ENCODE results near the gene COL4A3. TPM values are rescaled to one million over a fixed set of nuclear protein-coding genes. Genes with fewer than 3 reads are reported as not detected.

The COL4A3 gene
- polyA plus RNA-seq, 1 donor from 2014 or later, result 0.10 TPM

- H4K20me1 ChIP-seq (ENCODE audit: insufficient read depth), result no peaks in the 10 kb centered on the region
- H3K4me3 ChIP-seq (ENCODE audit: low read length), result no peak overlapping the region
- no peaks in the 10 kb centered on the region for H3F3A ChIP-seq (ENCODE audit: insufficient read depth, low read length, poor library complexity, severe bottlenecking)
- H3K36me3 ChIP-seq (ENCODE audit: insufficient read depth, low read length), result no peaks in the 10 kb centered on the region
- H3K4me2 ChIP-seq (ENCODE audit: low read length), result no peak overlapping the region
- H3K27ac ChIP-seq (ENCODE audit: low read length), result no peak overlapping the region
- no peak for TF ChIP-seq RAD21 (conservative IDR thresholded peaks at IDR 0.05)
- H3K9me2 ChIP-seq (ENCODE audit: insufficient read depth, low read length), result no peaks in the 10 kb centered on the region
- no peak overlapping the region for H2AFZ ChIP-seq (ENCODE audit: low read depth, low read length)
- H3K9me3 ChIP-seq (ENCODE audit: low read length), result no peaks in the 10 kb centered on the region
- no peaks in the 10 kb centered on the region for H3K27me3 ChIP-seq (ENCODE audit: insufficient read depth, low read depth, low read length)
- H3K9ac ChIP-seq (ENCODE audit: low read length), result no peak overlapping the region
- no peaks in the 10 kb centered on the region for H3K79me2 ChIP-seq (replicated peaks; ENCODE audit: insufficient read depth, low read length)
Measured at GRCh38 chr2:227349989-227350612, 185.7 kb downstream of the COL4A3 start.

- no peak overlapping the region for H3K27ac ChIP-seq (ENCODE audit: low read length)
- TF ChIP-seq EZH2 (IDR thresholded peaks at IDR 0.05; ENCODE audit: borderline replicate concordance, insufficient read depth, low read length, poor library complexity, severe bottlenecking) (no peak), SMC3 (conservative IDR thresholded peaks at IDR 0.05; ENCODE audit: poor library complexity) (no peak), RAD21 (conservative IDR thresholded peaks at IDR 0.05) (no peak), TAF1 (IDR thresholded peaks at IDR 0.05; ENCODE audit: low read depth) (no peak), POLR2AphosphoS5 (IDR thresholded peaks at IDR 0.05) (no peak), EP300 (conservative IDR thresholded peaks at IDR 0.05; ENCODE audit: poor library complexity, severe bottlenecking) (no peak), MXI1 (conservative IDR thresholded peaks at IDR 0.05; ENCODE audit: poor library complexity, severe bottlenecking) (no peak)
- TF ChIP-seq, protein P1, sequence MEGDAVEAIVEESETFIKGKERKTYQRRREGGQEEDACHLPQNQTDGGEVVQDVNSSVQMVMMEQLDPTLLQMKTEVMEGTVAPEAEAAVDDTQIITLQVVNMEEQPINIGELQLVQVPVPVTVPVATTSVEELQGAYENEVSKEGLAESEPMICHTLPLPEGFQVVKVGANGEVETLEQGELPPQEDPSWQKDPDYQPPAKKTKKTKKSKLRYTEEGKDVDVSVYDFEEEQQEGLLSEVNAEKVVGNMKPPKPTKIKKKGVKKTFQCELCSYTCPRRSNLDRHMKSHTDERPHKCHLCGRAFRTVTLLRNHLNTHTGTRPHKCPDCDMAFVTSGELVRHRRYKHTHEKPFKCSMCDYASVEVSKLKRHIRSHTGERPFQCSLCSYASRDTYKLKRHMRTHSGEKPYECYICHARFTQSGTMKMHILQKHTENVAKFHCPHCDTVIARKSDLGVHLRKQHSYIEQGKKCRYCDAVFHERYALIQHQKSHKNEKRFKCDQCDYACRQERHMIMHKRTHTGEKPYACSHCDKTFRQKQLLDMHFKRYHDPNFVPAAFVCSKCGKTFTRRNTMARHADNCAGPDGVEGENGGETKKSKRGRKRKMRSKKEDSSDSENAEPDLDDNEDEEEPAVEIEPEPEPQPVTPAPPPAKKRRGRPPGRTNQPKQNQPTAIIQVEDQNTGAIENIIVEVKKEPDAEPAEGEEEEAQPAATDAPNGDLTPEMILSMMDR (IDR thresholded peaks at IDR 0.05; ENCODE audit: poor library complexity, severe bottlenecking), result no peak
- TF ChIP-seq, protein P2, sequence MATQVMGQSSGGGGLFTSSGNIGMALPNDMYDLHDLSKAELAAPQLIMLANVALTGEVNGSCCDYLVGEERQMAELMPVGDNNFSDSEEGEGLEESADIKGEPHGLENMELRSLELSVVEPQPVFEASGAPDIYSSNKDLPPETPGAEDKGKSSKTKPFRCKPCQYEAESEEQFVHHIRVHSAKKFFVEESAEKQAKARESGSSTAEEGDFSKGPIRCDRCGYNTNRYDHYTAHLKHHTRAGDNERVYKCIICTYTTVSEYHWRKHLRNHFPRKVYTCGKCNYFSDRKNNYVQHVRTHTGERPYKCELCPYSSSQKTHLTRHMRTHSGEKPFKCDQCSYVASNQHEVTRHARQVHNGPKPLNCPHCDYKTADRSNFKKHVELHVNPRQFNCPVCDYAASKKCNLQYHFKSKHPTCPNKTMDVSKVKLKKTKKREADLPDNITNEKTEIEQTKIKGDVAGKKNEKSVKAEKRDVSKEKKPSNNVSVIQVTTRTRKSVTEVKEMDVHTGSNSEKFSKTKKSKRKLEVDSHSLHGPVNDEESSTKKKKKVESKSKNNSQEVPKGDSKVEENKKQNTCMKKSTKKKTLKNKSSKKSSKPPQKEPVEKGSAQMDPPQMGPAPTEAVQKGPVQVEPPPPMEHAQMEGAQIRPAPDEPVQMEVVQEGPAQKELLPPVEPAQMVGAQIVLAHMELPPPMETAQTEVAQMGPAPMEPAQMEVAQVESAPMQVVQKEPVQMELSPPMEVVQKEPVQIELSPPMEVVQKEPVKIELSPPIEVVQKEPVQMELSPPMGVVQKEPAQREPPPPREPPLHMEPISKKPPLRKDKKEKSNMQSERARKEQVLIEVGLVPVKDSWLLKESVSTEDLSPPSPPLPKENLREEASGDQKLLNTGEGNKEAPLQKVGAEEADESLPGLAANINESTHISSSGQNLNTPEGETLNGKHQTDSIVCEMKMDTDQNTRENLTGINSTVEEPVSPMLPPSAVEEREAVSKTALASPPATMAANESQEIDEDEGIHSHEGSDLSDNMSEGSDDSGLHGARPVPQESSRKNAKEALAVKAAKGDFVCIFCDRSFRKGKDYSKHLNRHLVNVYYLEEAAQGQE (IDR thresholded peaks at IDR 0.05; ENCODE audit: borderline replicate concordance), result no peak
- H3K36me3 ChIP-seq (ENCODE audit: insufficient read depth, low read length), result peaks cover 5% of the 10 kb centered on the region
- H3F3A ChIP-seq (ENCODE audit: insufficient read depth, low read length, poor library complexity, severe bottlenecking), result no peaks in the 10 kb centered on the region
- no peaks in the 10 kb centered on the region for H3K9me3 ChIP-seq (ENCODE audit: low read length)
- no peak overlapping the region for H3K4me2 ChIP-seq (ENCODE audit: low read length)
- H3K9ac ChIP-seq (ENCODE audit: low read length), result no peak overlapping the region
- H2AFZ ChIP-seq (ENCODE audit: low read depth, low read length), result no peak overlapping the region
- H4K20me1 ChIP-seq (ENCODE audit: insufficient read depth), result no peaks in the 10 kb centered on the region
- no peaks in the 10 kb centered on the region for H3K27me3 ChIP-seq (ENCODE audit: insufficient read depth, low read depth, low read length)
- no peaks in the 10 kb centered on the region for H3K9me2 ChIP-seq (ENCODE audit: insufficient read depth, low read length)
- no peaks in the 10 kb centered on the region for H3K79me2 ChIP-seq (replicated peaks; ENCODE audit: insufficient read depth, low read length)
- H3K4me3 ChIP-seq (ENCODE audit: low read length), result no peak overlapping the region
Measured at GRCh38 chr2:227351639-227352038, 187.2 kb downstream of the COL4A3 start.

All from neural cell (in vitro differentiated cells).